ENCODE measurements around the gene HCFC2. TPM values are rescaled to one million over a fixed set of nuclear protein-coding genes. Genes with fewer than 3 reads are reported as not detected.

HCFC2 gene
- total RNA-seq, 1 donor from 2014 or later, result 28.7 TPM

GRCh38 chr12:104126548-104126947, 62.2 kb downstream of the HCFC2 start:
- no peak for DNase-seq (ENCODE audit: extremely low spot score in 2 of 2)
- TF ChIP-seq CTCF (IDR thresholded peaks at IDR 0.05), result no peak
- no peak for TF ChIP-seq POLR2AphosphoS5 (IDR thresholded peaks at IDR 0.05; ENCODE audit: insufficient read depth in 1 of 2, low read depth in 1 of 2)
- no peak for TF ChIP-seq POLR2A (IDR thresholded peaks at IDR 0.05)
- peaks cover 0 to 42% of the 10 kb centered on the region in 2 donors for H3K36me3 ChIP-seq
- H3K27me3 ChIP-seq, result no peaks in the 10 kb centered on the region
- H3K9me3 ChIP-seq, result no peaks in the 10 kb centered on the region
- intact Hi-C loops (cut with DNase I), result no loop called here
- no peak overlapping the region for H3K4me3 ChIP-seq
- peaks cover 1% of the 10 kb centered on the region for H3K4me1 ChIP-seq
- no peak overlapping the region for H3K27ac ChIP-seq

- H3K36me3 ChIP-seq, result peaks cover 0 to 42% of the 10 kb centered on the region in 2 donors
- no peak for DNase-seq (ENCODE audit: extremely low spot score in 2 of 2)
These were observed 66.4 kb downstream of the HCFC2 start for GRCh38 chr12:104130760-104131159.

GRCh38 chr12:104131609-104132008, 67.3 kb downstream of the HCFC2 start:
- no peaks in the 10 kb centered on the region for H3K9me3 ChIP-seq
- peaks cover 39% of the 10 kb centered on the region for H3K4me1 ChIP-seq
- no peak for DNase-seq (ENCODE audit: extremely low spot score in 2 of 2)
- peaks cover 0 to 38% of the 10 kb centered on the region in 2 donors for H3K36me3 ChIP-seq
- H3K4me3 ChIP-seq, result no peak overlapping the region
- no peak for TF ChIP-seq POLR2AphosphoS5 (IDR thresholded peaks at IDR 0.05; ENCODE audit: insufficient read depth in 1 of 2, low read depth in 1 of 2)
- no peak for TF ChIP-seq POLR2A (IDR thresholded peaks at IDR 0.05)
- no peak for TF ChIP-seq CTCF (IDR thresholded peaks at IDR 0.05)
- no peak overlapping the region for H3K27ac ChIP-seq
- no peaks in the 10 kb centered on the region for H3K27me3 ChIP-seq
- intact Hi-C loops (cut with DNase I), result no loop called here

More at GRCh38 chr12:104130760-104131159, 66.4 kb downstream of the HCFC2 start:
- H3K9me3 ChIP-seq, result no peaks in the 10 kb centered on the region
- no peak overlapping the region for H3K4me3 ChIP-seq
- H3K4me1 ChIP-seq, result peaks cover 31% of the 10 kb centered on the region
- H3K27ac ChIP-seq, result no peak overlapping the region
- no peak for TF ChIP-seq POLR2AphosphoS5 (IDR thresholded peaks at IDR 0.05; ENCODE audit: insufficient read depth in 1 of 2, low read depth in 1 of 2)
- no peak for TF ChIP-seq POLR2A (IDR thresholded peaks at IDR 0.05)
- TF ChIP-seq CTCF (IDR thresholded peaks at IDR 0.05), result no peak
- no peaks in the 10 kb centered on the region for H3K27me3 ChIP-seq
- intact Hi-C loops (cut with DNase I), result no loop called here

- Histone ChIP-seq H3K36me3 (peaks cover 0 to 30% of the 10 kb centered on the region in 2 donors), H3K4me3 (no peak overlapping the region), H3K27me3 (no peaks in the 10 kb centered on the region), H3K27ac (no peak overlapping the region), H3K4me1 (peaks cover 45% of the 10 kb centered on the region), H3K9me3 (no peaks in the 10 kb centered on the region)
- intact Hi-C loops (cut with DNase I), result no loop called here
- no peak for TF ChIP-seq CTCF (IDR thresholded peaks at IDR 0.05)
- no peak for DNase-seq (ENCODE audit: extremely low spot score in 2 of 2)
These were observed 68.1 kb downstream of the HCFC2 start for GRCh38 chr12:104132351-104132956.

- Histone ChIP-seq H3K4me1 (peaks cover 46% of the 10 kb centered on the region), H3K27me3 (no peaks in the 10 kb centered on the region), H3K9me3 (no peaks in the 10 kb centered on the region), H3K36me3 (peaks cover 0 to 24% of the 10 kb centered on the region in 2 donors), H3K27ac (no peak overlapping the region), H3K4me3 (no peak overlapping the region)
- no peak for DNase-seq (ENCODE audit: extremely low spot score in 2 of 2)
- intact Hi-C loops (cut with DNase I), result no loop called here
- TF ChIP-seq POLR2A (IDR thresholded peaks at IDR 0.05), result no peak
- TF ChIP-seq POLR2AphosphoS5 (IDR thresholded peaks at IDR 0.05; ENCODE audit: insufficient read depth in 1 of 2, low read depth in 1 of 2), result no peak
- no peak for TF ChIP-seq CTCF (IDR thresholded peaks at IDR 0.05)
These were observed 69.0 kb downstream of the HCFC2 start for GRCh38 chr12:104133321-104133720.
